Smooth muscle cell of the brain vasculature (primary cell): ENCODE data around the gene SMAD6.
A peak's percentile ranks its signal among the peaks of the same experiment; 100 is the strongest.

Source experiments
- DNase-seq: peaks from one replicate; pipeline ENCODE4 v3.0.0-alpha.2; 2012; ENCODE audit warnings: low read depth, low spot score

SMAD6 gene

DNA sequence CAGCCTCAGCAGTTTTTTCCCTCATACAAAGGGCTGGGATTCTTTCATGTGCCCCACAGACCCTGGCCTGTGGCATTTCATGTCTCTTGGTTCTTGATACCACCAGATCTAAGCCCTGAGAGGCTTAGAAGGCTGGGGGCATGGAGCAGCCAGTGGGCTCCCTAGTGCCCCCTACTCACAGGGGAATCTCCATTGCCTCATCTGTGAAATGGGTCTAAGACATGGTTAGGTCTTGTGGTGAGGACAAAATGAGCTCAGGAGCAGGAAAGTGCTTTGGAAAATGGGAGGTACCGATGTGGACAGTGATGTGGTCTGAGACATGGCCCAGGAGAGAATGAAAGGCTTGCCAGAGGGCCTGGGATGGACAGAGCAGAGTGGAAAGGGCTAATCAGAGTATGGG is 94.3 kb downstream of the SMAD6 start:
- DNase-seq = no peak

DNA sequence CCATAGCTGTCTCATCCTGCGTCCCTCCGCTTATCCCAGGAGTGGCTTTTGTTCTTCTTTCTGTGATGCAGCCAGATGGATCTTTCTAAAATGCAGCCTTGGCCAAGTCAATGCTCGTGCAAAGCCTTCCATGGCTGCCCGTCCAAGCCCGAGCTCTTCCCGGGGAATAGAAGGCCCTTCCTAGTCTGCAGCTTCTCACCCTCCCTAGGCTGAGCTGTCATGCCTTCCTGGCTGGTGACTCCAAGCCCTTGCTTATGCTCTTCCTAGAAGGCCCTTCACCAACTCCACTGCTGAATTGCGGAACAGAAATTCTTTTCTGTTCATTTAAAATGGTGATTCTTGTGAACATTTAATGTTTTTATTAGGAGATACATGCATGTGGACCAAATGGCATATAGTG is 95.9 kb downstream of the SMAD6 start:
- DNase-seq = no peak

GRCh38 chr15:66798426-66799061 is 96.5 kb downstream of the SMAD6 start:
- no peak for DNase-seq

- DNase-seq = no peak
Measured at GRCh38 chr15:66799242-66799641, 97.2 kb downstream of the SMAD6 start.

DNA sequence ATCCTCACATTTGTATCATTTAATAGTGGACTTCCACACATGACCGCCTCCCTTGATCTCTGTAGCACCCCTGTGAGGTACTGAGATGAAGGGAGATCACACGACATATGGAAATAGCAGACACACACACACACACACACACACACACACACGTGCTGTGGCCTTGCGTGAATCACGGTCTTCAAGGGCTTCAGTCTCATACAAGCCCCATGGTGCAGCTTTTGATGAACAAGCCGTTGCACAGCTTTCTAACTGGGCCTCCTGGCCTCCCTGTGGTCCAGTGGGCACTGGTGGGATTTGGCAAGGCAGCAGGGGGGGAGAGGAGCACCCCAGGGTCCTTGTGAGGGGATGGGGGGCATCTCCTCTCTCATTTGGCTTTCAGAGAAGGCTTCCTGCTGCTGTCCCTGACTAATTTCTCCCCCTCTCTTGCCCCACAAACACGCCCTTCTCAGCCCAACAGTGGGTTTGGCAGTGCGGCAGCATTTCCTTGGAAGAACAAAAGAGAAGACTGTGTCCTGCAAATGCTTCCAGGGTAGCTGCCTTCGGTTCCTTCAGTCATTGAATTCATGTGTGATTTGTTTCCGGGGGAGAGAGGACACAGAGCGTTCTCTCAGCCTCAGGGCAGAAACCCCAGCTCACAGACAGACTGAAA is 98.7 kb downstream of the SMAD6 start:
- DNase-seq = no peak

- DNase-seq = no peak
Measured at GRCh38 chr15:66801266-66801665, 99.2 kb downstream of the SMAD6 start.

DNA sequence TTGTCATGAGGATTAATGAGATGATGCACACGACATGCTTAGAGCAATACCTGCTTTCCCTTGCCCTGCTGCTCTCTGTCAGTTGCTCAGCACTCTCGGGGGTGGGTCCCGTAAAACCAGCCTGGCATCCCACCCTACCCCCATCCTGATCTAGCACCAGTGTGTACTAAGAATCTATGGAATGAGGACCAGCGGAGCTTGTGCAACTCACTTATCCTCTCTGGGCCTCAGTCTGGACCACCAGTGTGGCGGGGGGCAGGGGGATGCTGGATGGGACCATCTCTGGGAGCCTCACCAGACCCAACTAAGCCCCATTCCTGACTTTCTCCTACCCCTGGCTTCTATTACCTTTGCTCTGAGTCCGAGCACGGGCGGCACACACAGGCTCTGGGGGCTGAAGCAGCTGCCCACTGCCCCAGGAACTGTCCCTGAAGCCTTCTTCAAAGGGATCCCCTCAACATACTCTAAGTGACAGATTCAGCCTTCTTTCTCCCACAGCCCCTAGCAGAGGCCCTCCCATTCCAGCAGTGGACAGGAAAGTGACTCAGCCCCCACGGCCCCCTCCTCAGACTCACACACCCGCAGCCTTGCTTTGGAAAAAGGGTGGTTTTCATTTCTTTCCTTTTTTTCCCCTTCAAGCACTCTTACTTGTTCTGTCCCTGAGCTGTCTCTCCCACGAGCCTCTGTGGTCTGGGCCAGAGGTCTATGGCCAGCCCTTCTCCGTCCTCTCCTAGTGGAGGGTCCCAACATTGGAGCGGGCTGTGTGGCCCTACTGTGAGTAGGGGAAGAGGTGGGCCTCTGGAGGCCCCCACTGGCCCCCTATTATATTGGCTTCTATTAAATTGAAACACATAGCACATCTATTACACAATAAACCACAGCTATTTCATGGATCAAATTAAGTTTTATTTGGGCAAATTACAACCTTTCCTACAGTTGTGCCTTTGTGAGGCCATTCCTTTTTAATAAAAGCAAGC is 100.3 kb downstream of the SMAD6 start:
- no peak for DNase-seq

DNA sequence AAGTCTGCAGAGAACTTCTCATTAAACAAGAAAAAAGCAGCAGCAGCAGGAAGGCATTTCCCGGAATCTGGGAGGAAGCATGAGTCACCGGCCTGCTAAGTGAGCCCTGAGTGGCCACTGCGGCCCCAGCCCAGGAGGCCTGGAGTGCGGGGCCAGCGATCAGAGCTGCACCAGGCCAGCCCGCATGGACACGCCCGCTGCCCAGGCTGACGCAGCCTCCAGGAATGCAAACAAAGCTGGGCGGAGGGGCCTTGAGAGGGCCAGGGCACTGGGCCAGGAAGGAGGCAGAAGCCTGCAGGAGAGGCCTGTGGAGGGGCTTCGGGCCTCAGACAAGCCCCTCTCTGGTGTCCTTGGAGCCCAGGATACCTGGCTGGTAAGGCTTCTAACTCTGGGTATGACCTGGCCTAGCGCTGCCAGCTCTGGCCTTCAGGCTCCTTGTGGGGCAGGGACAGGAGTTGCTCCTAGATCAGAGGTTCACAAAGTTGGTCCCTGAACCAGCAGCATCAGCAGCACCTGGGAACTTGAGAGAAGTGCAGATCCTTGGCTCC is 101.2 kb downstream of the SMAD6 start:
- peak; percentile 96 for DNase-seq

DNA sequence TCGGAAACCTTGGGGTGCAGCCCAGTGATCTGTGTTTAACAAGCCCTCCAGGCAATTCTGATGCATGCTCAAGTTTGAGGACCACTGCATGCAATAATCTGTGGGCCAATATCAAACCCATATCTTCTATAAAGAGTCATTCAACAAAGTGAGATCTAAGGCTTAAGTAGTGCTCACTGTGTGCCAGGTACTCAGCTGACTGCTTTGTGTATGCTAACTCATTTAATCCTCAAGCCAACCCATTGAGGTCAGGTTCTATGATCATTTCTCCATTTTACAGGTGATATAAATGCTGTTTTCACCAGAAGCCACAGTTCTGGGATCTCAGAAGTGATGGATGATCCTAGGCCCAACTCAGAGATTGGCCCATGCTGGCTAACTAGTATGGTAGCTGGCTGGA is 101.7 kb downstream of the SMAD6 start:
- no peak for DNase-seq

GRCh38 chr15:66805202-66805885 is 103.3 kb downstream of the SMAD6 start:
- DNase-seq = no peak

- no peak for DNase-seq
Measured at GRCh38 chr15:66808181-66808824, 106.3 kb downstream of the SMAD6 start.

DNA sequence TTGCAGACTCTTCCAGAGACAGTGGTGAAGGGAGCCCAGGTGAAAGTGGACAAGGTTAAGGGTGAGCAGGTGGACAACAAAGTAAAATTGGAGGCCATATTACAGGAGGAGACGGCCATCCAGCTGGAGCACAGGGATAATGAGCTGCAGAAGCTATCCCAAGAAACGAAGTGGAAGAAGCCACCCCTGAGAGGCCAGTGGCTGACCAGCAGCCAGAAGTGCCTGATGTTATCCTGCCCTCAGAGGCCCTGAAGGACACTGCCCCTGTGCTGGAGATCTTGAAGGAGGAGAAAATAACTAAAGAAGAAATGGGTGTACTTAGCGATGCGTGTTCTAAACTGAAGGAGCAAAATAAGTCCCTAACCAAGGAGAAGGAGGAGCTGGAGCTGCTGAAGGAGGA is 107.6 kb downstream of the SMAD6 start:
- DNase-seq = no peak

DNA sequence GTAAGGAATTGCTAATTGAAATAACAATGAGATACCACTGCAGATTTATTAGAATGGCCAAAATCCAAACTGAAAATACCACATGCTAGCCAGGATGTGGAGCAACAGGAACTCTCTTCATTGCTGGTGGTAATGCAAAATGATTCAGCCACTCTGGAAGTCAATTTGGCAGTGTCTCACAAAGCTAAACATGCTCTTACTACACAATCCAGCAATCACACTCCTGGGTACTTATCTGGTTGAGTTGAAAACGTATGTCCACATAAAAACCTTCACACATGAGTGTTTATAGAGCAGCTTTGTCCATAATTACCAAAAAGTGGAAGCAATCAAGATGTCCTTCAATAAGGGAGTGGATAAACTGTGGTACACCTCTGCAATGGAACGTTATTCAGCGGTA is 113.3 kb downstream of the SMAD6 start:
- DNase-seq = no peak

- DNase-seq = no peak
Measured at GRCh38 chr15:66816201-66816600, 114.2 kb downstream of the SMAD6 start.

DNA sequence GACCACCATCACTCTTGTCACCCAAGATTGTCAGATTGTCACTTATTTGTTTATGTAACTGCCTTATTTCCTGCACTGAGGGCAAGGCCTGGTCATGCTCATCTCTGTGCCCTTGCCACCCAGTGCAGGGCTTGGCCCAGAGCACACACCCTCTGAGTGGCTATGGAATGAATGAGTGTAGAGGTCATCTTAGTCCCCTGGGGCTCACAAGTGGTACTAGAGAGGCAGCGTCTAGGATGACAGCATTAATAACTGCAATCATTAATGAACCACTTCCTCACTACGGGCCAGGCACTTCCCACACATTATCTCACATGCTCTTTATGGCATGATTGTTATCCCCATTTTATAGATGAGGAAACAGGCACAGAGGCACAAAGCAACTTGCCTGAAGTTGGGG is 117.0 kb downstream of the SMAD6 start:
- DNase-seq = no peak

DNA sequence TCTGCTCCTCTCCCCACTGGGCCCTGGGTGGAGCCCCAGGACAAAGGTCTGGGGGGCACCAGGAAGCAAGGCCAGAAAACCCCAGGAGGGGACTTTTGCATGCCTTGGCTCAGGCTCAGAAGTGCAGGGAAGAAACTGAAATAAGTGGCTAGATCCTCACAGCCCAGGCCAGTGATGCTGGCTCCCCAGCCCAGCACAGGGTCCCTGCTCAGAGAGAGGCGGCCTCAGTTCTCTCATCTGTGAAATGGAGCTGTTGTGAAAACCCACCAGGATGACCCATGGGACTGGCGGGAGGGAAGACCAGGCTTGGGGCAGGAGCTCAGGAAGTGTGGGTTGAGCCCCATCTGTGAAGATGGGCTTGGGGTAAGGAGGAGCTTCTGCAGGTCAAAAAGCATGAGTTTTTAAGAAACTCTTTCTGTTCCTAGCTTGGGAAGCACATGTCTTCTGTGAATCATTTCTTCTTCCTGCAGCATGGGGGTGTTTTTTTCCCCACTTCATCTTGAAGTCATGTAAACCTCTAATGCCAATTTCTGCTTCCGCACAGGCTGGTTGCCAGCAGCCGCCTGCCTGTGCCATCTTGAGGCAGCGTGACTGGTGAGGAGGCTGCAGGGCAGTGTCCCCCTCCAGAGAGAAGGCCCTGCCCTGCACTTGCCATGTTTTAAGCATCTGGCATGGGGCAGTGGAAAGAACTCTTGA is 118.6 kb downstream of the SMAD6 start:
- no peak for DNase-seq

DNA sequence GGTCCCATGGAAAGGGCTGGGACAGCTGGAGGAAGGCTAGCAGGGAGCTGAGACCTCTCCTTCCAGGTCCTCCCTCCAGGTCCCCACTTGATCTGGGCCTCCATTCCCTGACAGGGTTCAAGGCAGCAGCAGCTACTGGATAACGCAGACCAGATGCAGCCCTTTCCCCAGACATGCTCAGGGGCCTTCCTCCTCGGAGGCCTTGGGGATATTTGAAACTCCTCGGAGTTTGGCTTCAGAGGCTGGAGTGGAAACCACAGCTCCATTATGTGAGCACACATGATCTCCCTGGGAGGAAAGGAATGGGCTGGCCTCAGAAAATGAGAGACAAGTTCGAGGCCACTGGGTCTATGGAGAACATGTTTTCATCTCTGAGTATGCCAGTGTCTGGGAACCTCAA is 119.3 kb downstream of the SMAD6 start:
- no peak for DNase-seq

DNA sequence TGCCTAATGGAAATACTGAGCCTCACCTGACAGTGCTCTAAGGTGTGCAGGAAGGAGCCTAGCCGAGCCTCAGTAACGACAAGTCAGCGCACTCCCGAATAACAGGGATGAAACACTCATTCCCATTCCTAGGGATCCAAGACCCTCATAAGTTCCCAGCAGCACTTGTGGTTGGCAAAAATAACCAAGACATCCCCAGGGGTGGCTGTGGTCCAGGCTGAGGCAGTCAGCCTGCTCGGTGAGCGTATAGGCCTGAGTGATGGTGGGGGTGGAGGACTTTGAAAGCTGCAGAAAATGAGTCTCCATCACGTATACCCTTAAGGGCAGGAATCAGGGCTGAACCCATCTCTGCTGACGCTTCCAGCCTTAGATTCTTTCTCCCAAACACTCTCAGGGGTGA is 120.1 kb downstream of the SMAD6 start:
- DNase-seq = no peak

GRCh38 chr15:66822576-66822975 is 120.5 kb downstream of the SMAD6 start:
- no peak for DNase-seq

GRCh38 chr15:66823601-66824000 is 121.6 kb downstream of the SMAD6 start:
- no peak for DNase-seq

DNA sequence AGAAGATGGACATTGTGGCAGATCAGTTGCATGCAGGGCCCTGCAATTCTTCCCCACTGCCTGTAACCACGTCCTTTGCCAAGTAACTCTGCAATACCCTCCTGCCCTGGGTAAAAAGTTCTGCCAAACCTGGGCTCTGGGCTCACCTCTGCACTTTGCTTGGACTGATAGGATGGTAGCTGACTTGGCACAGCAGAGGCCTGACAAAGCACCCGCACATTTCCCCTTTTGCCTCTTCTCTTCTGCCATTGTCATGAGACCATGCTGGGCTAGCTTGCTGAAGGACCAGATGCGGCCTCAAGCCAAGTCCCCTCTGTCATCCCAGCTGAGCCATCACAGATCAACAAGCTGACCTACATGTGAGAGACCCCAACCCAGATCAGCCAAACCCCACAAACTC is 122.4 kb downstream of the SMAD6 start:
- DNase-seq = no peak
